ENCODE data around the gene GRB10. TPM values are rescaled to one million over a fixed set of nuclear protein-coding genes. Genes with fewer than 3 reads are reported as not detected.

GRB10 gene
- total and polyA plus RNA-seq, 3 donors from 2014 or later = 54.0 to 81.9 (median 57.7) TPM

DNA sequence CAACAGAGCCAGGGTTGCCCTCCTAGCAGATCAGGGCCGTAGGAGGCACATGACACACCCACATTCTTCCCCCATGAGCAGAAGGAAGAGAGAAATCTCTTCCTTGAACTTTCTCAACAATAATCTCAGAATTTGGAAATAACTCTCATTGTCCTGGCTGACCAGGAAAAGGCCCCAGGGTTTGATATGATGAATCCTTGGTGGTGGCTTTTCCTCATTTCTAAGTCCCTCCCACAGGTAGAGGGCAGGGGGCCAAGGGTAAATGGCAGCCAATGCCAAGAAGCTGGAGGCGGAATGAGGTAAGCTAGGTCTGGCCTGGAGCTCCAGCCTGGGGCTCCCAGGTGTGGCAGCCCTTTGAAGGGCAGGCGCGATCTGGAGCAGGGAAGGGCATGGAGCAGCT lies 67.8 kb downstream of the GRB10 start:
- WGBS, 2 donors = 91 to 97% methylated on average over 4 of the region's 4 CpGs
- no peaks in the 10 kb centered on the region for H3K27me3 ChIP-seq
- H3K4me1 ChIP-seq = no peaks in the 10 kb centered on the region
- H3K4me3 ChIP-seq = no peak overlapping the region
- H3K27ac ChIP-seq = no peak overlapping the region
- H3K9me3 ChIP-seq = no peaks in the 10 kb centered on the region
- intact Hi-C loops (cut with DNase I; ENCODE audit: low total_unique reads) = no loop called here
- no peak for TF ChIP-seq POLR2A (IDR thresholded peaks at IDR 0.05)
- TF ChIP-seq, protein P1, sequence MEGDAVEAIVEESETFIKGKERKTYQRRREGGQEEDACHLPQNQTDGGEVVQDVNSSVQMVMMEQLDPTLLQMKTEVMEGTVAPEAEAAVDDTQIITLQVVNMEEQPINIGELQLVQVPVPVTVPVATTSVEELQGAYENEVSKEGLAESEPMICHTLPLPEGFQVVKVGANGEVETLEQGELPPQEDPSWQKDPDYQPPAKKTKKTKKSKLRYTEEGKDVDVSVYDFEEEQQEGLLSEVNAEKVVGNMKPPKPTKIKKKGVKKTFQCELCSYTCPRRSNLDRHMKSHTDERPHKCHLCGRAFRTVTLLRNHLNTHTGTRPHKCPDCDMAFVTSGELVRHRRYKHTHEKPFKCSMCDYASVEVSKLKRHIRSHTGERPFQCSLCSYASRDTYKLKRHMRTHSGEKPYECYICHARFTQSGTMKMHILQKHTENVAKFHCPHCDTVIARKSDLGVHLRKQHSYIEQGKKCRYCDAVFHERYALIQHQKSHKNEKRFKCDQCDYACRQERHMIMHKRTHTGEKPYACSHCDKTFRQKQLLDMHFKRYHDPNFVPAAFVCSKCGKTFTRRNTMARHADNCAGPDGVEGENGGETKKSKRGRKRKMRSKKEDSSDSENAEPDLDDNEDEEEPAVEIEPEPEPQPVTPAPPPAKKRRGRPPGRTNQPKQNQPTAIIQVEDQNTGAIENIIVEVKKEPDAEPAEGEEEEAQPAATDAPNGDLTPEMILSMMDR (IDR thresholded peaks at IDR 0.05) = no peak
- H3K36me3 ChIP-seq (ENCODE audit: low read depth, missing control alignments) = no peaks in the 10 kb centered on the region
- no peak for DNase-seq

DNA sequence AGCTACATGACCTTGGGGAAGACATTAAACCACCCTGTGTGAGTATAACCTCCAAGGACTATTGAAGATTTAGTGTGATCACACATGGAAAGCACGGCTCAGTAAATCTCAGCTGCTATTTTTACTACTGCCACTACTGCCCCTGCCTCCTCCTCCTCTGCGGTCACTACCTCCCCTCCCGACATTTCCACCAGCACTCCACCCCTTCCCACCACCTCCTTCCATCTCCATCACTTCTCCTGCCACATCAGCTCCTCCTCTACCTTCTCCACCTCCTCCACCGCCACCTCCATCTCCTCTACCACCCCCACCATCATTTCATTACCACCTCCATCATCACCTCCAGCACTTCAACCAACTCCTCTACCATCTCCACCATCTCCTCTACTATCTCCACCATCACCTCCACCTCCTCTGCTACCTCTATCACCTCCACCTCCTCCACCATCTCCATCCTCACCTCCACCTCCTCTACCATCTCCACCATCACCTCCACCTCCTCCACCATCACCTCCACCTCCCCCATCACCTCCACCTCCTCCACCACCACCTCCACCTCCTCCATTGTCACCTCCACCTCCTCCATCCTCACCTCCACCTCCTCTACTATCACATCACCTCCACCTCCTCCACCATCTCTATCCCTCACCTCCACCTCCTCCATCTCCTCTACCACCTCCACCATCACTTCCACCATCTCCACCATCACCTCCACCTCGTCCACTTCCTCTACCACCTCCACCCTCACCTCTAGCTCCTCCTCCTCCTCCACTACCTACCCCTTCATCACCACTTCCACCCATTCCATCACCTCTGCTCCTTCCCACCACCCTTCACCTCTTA lies 69.4 kb downstream of the GRB10 start:
- Histone ChIP-seq H3K9me3 (no peaks in the 10 kb centered on the region), H3K4me3 (no peak overlapping the region), H3K27ac (no peak overlapping the region), H3K27me3 (no peaks in the 10 kb centered on the region), H3K36me3 (ENCODE audit: low read depth, missing control alignments) (no peaks in the 10 kb centered on the region), H3K4me1 (no peaks in the 10 kb centered on the region)
- 63% methylated on average over 5 of the region's 5 CpGs for WGBS, 2 donors
- TF ChIP-seq POLR2A (IDR thresholded peaks at IDR 0.05) = no peak
- TF ChIP-seq, protein P1 (IDR thresholded peaks at IDR 0.05) = no peak
- intact Hi-C loops (cut with DNase I; ENCODE audit: low total_unique reads) = no loop called here
- DNase-seq = no peak

DNA sequence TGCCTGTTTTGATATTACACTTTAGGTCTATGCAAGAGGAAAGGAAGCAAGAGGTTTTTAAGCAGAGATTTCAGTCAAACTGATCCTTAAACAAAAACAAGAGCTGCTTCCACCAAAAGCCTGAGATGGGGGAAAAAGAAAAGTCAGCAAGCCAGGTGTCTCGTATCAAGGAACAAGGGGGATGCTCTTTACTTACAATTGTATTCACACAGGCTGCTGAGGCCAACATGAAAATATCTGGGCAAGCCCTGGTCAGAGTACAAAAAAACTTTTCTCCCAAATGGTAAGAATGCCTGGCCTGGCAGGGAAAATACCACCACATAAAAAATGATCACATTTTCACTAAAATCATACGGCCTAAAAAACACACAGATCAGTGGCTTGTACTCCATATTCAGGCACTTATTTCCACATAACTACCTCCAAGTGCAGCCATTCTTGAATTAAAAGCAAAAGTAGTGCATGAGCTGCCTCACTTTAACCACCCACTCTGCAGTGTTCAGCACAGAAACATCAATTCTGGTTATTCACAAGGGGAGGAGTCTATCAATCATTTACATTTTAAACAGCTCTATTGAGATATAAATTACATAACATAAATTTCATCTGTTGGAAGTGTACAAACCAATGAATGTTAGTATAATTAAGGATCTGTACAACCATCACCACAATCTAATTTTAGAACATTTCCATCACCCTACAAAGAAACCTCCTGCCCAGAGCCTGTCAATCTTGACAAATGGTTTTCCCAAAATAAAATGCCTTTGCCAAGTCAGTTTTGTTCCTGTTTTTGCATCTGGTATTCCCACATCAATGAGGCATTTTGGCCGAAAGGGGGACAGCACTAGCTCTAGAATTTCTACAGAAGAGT lies 70.2 kb downstream of the GRB10 start:
- Histone ChIP-seq H3K4me3 (no peak overlapping the region), H3K4me1 (no peaks in the 10 kb centered on the region), H3K27ac (no peak overlapping the region), H3K27me3 (no peaks in the 10 kb centered on the region), H3K9me3 (no peaks in the 10 kb centered on the region), H3K36me3 (ENCODE audit: low read depth, missing control alignments) (no peaks in the 10 kb centered on the region)
- no peak for DNase-seq
- TF ChIP-seq, protein P1 (IDR thresholded peaks at IDR 0.05) = no peak
- no peak for TF ChIP-seq POLR2A (IDR thresholded peaks at IDR 0.05)
- 52 to 56% methylated on average over 3 of the region's 3 CpGs for WGBS, 2 donors
- intact Hi-C loops (cut with DNase I; ENCODE audit: low total_unique reads) = no loop called here

DNA sequence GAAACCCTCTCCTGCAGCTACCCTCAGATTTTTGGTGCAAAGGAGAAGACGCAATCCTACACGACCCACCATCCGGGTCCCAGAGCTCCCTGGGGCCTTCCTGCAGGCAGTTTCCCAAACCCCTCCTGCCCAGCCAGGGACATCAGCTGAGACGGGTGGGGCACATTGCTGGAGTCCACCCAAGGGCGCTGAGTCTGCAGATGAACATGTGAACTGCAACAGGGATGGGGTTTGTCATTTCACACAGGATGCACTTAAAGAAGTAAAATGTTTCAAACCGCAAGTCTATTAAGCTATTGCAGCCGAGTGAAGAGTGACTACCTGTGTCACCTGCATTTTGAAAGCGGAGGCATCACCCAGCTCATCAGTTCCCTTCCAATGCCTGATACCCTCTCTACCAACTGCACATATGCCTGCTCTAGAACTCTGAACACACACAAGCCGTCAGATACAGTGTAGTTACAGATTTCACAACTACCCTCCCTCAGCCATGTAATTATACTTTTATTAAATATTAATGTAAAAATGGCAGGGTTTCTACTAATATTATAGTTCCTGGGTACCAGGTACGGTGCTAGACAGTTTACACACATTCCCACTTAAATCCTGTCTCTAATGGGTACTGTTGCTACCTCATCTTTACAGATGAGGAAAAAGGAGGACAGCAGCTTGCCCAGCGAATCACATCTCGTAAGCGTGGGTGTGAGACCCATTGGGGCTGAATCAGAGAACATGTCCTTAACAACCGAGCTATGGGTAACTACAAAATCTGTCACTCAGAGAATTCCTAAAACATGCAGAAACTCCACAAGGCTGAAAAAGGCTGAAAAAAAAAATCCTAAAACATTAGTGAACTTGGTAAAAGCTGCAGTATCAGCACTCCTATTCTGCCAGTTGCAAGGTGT lies 71.2 kb downstream of the GRB10 start:
- Histone ChIP-seq H3K27ac (no peak overlapping the region), H3K4me1 (no peaks in the 10 kb centered on the region), H3K9me3 (no peaks in the 10 kb centered on the region), H3K27me3 (no peaks in the 10 kb centered on the region), H3K4me3 (no peak overlapping the region), H3K36me3 (ENCODE audit: low read depth, missing control alignments) (no peaks in the 10 kb centered on the region)
- intact Hi-C loops (cut with DNase I; ENCODE audit: low total_unique reads) = no loop called here
- WGBS, 2 donors = 85 to 94% methylated on average over 14 of the region's 14 CpGs
- no peak for DNase-seq
- TF ChIP-seq, protein P1 (IDR thresholded peaks at IDR 0.05) = no peak

Measured in testis (tissue), 3 donors.